ENCODE data around the gene FEN1. TPM values are rescaled to one million over a fixed set of nuclear protein-coding genes. Genes with fewer than 3 reads are reported as not detected.

Gene FEN1
- polyA plus RNA-seq, 3 donors: 30.6 to 49.0 (median 45.8) TPM

GRCh38 chr11:61830237-61831105, 37.8 kb downstream of the FEN1 start:
- DNase-seq (ENCODE audit: extremely low read depth in 1 of 11, low read depth in 9 of 11, low spot score in 4 of 11): no peak

GRCh38 chr11:61832207-61832606, 39.5 kb downstream of the FEN1 start:
- DNase-seq (ENCODE audit: extremely low read depth in 1 of 11, low read depth in 9 of 11, low spot score in 4 of 11): no peak

GRCh38 chr11:61832754-61833153, 40.0 kb downstream of the FEN1 start:
- DNase-seq (ENCODE audit: extremely low read depth in 1 of 11, low read depth in 9 of 11, low spot score in 4 of 11): no peak

- no peak for DNase-seq (ENCODE audit: extremely low read depth in 1 of 11, low read depth in 9 of 11, low spot score in 4 of 11)
These were observed 40.8 kb downstream of the FEN1 start for GRCh38 chr11:61833471-61833870.

GRCh38 chr11:61833926-61834277, 41.2 kb downstream of the FEN1 start:
- no peak for DNase-seq (ENCODE audit: extremely low read depth in 1 of 11, low read depth in 9 of 11, low spot score in 4 of 11)

- peak in 2 of 11 donors; percentile 14 to 25 for DNase-seq (ENCODE audit: extremely low read depth in 1 of 11, low read depth in 9 of 11, low spot score in 4 of 11)
These were observed 41.8 kb downstream of the FEN1 start for GRCh38 chr11:61834278-61835048.

- DNase-seq (ENCODE audit: extremely low read depth in 1 of 11, low read depth in 9 of 11, low spot score in 4 of 11): no peak
These were observed 43.5 kb downstream of the FEN1 start for GRCh38 chr11:61836193-61836592.

GRCh38 chr11:61837411-61838005, 44.8 kb downstream of the FEN1 start:
- no peak for DNase-seq (ENCODE audit: extremely low read depth in 1 of 11, low read depth in 9 of 11, low spot score in 4 of 11)

- DNase-seq (ENCODE audit: extremely low read depth in 1 of 11, low read depth in 9 of 11, low spot score in 4 of 11): no peak
These were observed 45.8 kb downstream of the FEN1 start for GRCh38 chr11:61838501-61838900.

- DNase-seq (ENCODE audit: extremely low read depth in 1 of 11, low read depth in 9 of 11, low spot score in 4 of 11): no peak
These were observed 46.2 kb downstream of the FEN1 start for GRCh38 chr11:61838921-61839320.

GRCh38 chr11:61839742-61840141, 47.0 kb downstream of the FEN1 start:
- no peak for DNase-seq (ENCODE audit: extremely low read depth in 1 of 11, low read depth in 9 of 11, low spot score in 4 of 11)

- DNase-seq (ENCODE audit: extremely low read depth in 1 of 11, low read depth in 9 of 11, low spot score in 4 of 11): no peak
These were observed 47.7 kb downstream of the FEN1 start for GRCh38 chr11:61840371-61840770.

- DNase-seq (ENCODE audit: extremely low read depth in 1 of 11, low read depth in 9 of 11, low spot score in 4 of 11): no peak
These were observed 49.2 kb downstream of the FEN1 start for GRCh38 chr11:61841636-61842527.

- DNase-seq (ENCODE audit: extremely low read depth in 1 of 11, low read depth in 9 of 11, low spot score in 4 of 11): no peak
These were observed 49.8 kb downstream of the FEN1 start for GRCh38 chr11:61842528-61842820.

GRCh38 chr11:61844909-61845565, 52.3 kb downstream of the FEN1 start:
- no peak for DNase-seq (ENCODE audit: extremely low read depth in 1 of 11, low read depth in 9 of 11, low spot score in 4 of 11)

GRCh38 chr11:61846362-61847020, 53.8 kb downstream of the FEN1 start:
- no peak for DNase-seq (ENCODE audit: extremely low read depth in 1 of 11, low read depth in 9 of 11, low spot score in 4 of 11)

All from renal cortex interstitium (tissue), 11 donors.